ENCODE data around the gene CSGALNACT2. TPM values are rescaled to one million over a fixed set of nuclear protein-coding genes. Genes with fewer than 3 reads are reported as not detected.
"Not testable (repeated sequence)": the region's sequence is repeated elsewhere in the genome, so short reads cannot be mapped to it uniquely, and the experiment has no call there.

The CSGALNACT2 gene
- total RNA-seq, 2 experiments from 2014 or later = 13.2 to 33.6 TPM

- H3K9me3 ChIP-seq (ENCODE audit: low read length) = no peaks in the 10 kb centered on the region
- H3K36me3 ChIP-seq (ENCODE audit: insufficient read depth, low read length) = no peaks in the 10 kb centered on the region
- no peak for DNase-seq (ENCODE audit: low spot score)
- peaks cover 15% of the 10 kb centered on the region for H3K4me1 ChIP-seq (ENCODE audit: insufficient read depth, low read length, poor library complexity, severe bottlenecking)
- POLR2A ChIA-PET = no interaction called here
- H2AFZ ChIP-seq (ENCODE audit: low read length) = no peak overlapping the region
- no peak for TF ChIP-seq EZH2phosphoT487 (IDR thresholded peaks at IDR 0.05; ENCODE audit: borderline replicate concordance, low read depth, low read length)
- no peak for TF ChIP-seq CTCF (conservative IDR thresholded peaks at IDR 0.05; ENCODE audit: low read length)
- no peaks in the 10 kb centered on the region for H3K9me2 ChIP-seq (ENCODE audit: insufficient read depth, low read length)
- CTCF ChIA-PET (ENCODE audit: unreplicated experiment) = no interaction called here
- no peak overlapping the region for H3K27ac ChIP-seq (ENCODE audit: low read depth, low read length, poor library complexity, severe bottlenecking)
- H4K20me1 ChIP-seq (ENCODE audit: insufficient read depth, low read length) = no peaks in the 10 kb centered on the region
- H3K4me3 ChIP-seq (ENCODE audit: low read depth, low read length, poor library complexity, severe bottlenecking) = no peak overlapping the region
- intact Hi-C loops (cut with micrococcal nuclease; ENCODE audit: unreplicated experiment) = loop anchor here (5.0 kb wide), 1 partner anchor 37 kb away; no protein-coding TSS in a partner anchor
- BruUV-seq (replicated peaks) = no TSS peak
- no peaks in the 10 kb centered on the region for H3K79me2 ChIP-seq (ENCODE audit: insufficient read depth, low read depth, low read length)
- H3K4me2 ChIP-seq (ENCODE audit: low read length) = no peak overlapping the region
Observed at GRCh38 chr10:43219848-43220247, 81.6 kb downstream of the CSGALNACT2 start.

GRCh38 chr10:43220251-43220650 is 82.0 kb downstream of the CSGALNACT2 start:
- peaks cover 11% of the 10 kb centered on the region for H3K4me1 ChIP-seq (ENCODE audit: insufficient read depth, low read length, poor library complexity, severe bottlenecking)
- POLR2A ChIA-PET = interaction anchor here (1.0 to 1.2 kb wide), 2 partner anchors 16 to 18 kb away, joined by 3 read pairs; no protein-coding TSS in a partner anchor
- BruUV-seq (replicated peaks); H3K36me3 ChIP-seq (ENCODE audit: insufficient read depth, low read length); H4K20me1 ChIP-seq (ENCODE audit: insufficient read depth, low read length); CTCF ChIA-PET (ENCODE audit: unreplicated experiment); DNase-seq (ENCODE audit: low spot score); H3K9me2 ChIP-seq (ENCODE audit: insufficient read depth, low read length); H3K79me2 ChIP-seq (ENCODE audit: insufficient read depth, low read depth, low read length); H2AFZ ChIP-seq (ENCODE audit: low read length); H3K9me3 ChIP-seq (ENCODE audit: low read length); H3K4me2 ChIP-seq (ENCODE audit: low read length); H3K27ac ChIP-seq (ENCODE audit: low read depth, low read length, poor library complexity, severe bottlenecking); H3K4me3 ChIP-seq (ENCODE audit: low read depth, low read length, poor library complexity, severe bottlenecking): not testable (repeated sequence)
- intact Hi-C loops (cut with micrococcal nuclease; ENCODE audit: unreplicated experiment) = loop anchor here (5.0 kb wide), 1 partner anchor 37 kb away; no protein-coding TSS in a partner anchor

- BruUV-seq (replicated peaks) = no TSS peak
- Histone ChIP-seq H3K9me3 (ENCODE audit: low read length) (no peaks in the 10 kb centered on the region), H3K36me3 (ENCODE audit: insufficient read depth, low read length) (no peaks in the 10 kb centered on the region), H3K9me2 (ENCODE audit: insufficient read depth, low read length) (no peaks in the 10 kb centered on the region), H4K20me1 (ENCODE audit: insufficient read depth, low read length) (no peaks in the 10 kb centered on the region), H3K4me2 (ENCODE audit: low read length) (no peak overlapping the region), H2AFZ (ENCODE audit: low read length) (no peak overlapping the region), H3K27ac (ENCODE audit: low read depth, low read length, poor library complexity, severe bottlenecking) (no peak overlapping the region), H3K4me1 (ENCODE audit: insufficient read depth, low read length, poor library complexity, severe bottlenecking) (peaks cover 8% of the 10 kb centered on the region), H3K4me3 (ENCODE audit: low read depth, low read length, poor library complexity, severe bottlenecking) (no peak overlapping the region), H3K79me2 (ENCODE audit: insufficient read depth, low read depth, low read length) (no peaks in the 10 kb centered on the region)
- ChIA-PET POLR2A (interaction anchor here (0.5 to 1.2 kb wide), 4 partner anchors 10 to 197 kb away, joined by 3 read pairs; no protein-coding TSS in a partner anchor), CTCF (ENCODE audit: unreplicated experiment) (no interaction called here)
- no peak for DNase-seq (ENCODE audit: low spot score)
- TF ChIP-seq CTCF (conservative IDR thresholded peaks at IDR 0.05; ENCODE audit: low read length) (no peak), EZH2phosphoT487 (IDR thresholded peaks at IDR 0.05; ENCODE audit: borderline replicate concordance, low read depth, low read length) (no peak)
- intact Hi-C loops (cut with micrococcal nuclease; ENCODE audit: unreplicated experiment) = loop anchor here (5.0 kb wide), 1 partner anchor 36 kb away; no protein-coding TSS in a partner anchor
Observed at GRCh38 chr10:43220657-43221418, 82.6 kb downstream of the CSGALNACT2 start.
